GM19468 (cell line): ENCODE data around the gene SEMA3B.
"Not testable (repeated sequence)": the region's sequence is repeated elsewhere in the genome, so short reads cannot be mapped to it uniquely, and the experiment has no call there.

ENCODE experiments used
- ATAC-seq: cut with Tn5 transposase; IDR thresholded peaks from one replicate; pipeline ENCODE4 v1.9.1; 2021; ENCODE audit warnings: mild to moderate bottlenecking, moderate library complexity, moderate number of reproducible peaks; ENCODE audit not compliant: unreplicated experiment; ENCODE audit errors: extremely low read depth

The SEMA3B gene

DNA sequence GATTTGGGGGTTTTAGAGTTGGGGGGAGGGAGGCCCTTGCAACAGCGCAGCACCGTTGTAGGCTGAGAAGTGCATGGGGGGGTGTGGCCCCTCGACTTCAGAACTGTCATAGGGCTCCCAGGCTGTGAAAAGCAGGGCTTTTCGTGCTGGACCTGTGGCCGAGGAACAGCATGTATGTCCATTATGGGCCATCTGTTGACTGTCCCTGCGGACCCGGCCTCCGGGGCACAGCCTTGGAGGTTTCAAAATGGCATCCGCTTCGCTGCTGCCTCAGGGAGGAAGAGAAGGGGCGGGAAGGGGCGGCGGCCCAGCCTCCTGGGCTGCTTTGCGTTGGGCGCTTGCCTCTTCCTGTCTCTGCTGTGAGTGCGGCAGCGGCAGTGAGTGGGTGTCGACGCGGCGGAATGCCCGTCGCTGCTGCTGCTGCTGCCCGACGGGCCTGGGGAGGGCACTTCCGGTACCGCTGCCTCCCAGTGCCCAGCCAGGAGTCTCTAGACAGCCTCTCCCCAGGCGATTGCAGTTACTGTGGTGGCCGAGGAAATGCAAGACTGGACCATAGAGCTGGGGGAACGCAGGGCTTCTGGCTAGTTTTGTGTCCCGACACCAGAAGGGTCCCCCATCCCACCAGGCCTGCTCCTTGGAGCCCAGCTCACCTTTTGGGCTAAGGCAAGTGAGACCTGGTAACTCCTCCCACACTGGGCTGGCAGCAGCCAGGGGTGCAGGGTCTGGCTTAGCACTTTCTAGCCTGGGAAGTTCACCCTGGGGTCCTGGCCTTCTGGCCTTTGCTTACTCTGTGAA is 31.0 kb upstream of the SEMA3B start:
- peak; percentile 22 for ATAC-seq

- no peak for ATAC-seq
Observed at GRCh38 chr3:50238549-50239026, 30.4 kb upstream of the SEMA3B start.

- ATAC-seq, result no peak
Observed at GRCh38 chr3:50239649-50240048, 29.3 kb upstream of the SEMA3B start.

GRCh38 chr3:50241163-50241562 is 27.8 kb upstream of the SEMA3B start:
- no peak for ATAC-seq

DNA sequence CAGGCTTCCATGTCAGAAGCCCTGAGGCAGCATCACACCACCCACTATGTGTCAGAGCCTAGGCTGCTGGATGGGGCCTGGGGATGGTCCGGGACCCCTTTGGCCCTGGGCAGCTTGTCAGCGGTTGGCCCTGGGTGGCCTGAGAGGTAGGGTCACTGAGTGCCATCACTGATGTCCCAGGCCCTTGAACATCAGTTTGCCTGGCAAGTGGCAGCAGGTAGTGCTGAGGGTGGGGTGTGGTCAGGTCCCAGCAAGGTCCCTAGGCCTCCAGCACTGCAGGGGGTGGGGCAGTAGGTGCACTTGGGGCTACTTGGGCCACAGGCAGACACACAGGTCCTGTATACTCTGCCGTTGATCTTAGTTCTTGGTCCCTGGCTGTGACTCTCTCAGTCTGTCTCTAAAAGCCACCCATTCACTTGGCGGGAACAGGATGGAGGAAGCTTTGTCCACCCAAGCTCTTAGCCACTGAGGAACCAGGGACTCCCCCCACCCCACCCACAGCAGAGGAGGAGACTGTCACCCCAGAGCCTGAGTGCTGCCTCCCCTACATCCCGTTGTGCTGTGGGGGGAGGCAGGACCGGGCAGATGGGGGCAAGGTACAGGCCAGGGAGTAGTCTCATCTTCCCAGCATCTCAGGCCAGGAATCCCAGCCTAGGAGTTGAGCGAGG is 27.1 kb upstream of the SEMA3B start:
- ATAC-seq, result no peak

- no peak for ATAC-seq
Observed at GRCh38 chr3:50242381-50242770, 26.6 kb upstream of the SEMA3B start.

- no peak for ATAC-seq
Observed at GRCh38 chr3:50242851-50243542, 25.9 kb upstream of the SEMA3B start.

GRCh38 chr3:50243543-50243895 is 25.4 kb upstream of the SEMA3B start:
- ATAC-seq, result no peak

DNA sequence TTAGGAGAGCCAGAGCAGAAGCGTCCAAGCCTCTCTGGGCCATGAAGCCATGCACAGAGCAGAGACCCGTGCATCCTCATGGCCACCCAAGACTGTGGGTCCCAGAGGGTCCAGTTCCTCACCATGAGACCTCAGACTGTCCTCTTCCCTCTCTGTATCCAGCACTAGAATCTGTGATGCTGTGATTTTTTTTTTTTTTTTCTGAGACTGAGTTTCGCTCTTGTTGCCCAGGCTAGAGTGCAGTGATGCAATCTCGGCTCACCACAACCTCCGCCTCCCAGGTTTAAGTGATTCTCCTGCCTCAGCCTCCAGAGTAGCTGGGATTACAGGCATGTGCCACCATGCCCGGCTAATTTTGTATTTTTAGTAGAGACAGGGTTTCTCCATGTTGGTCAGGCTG is 24.1 kb upstream of the SEMA3B start:
- not testable (repeated sequence) for ATAC-seq

- no peak for ATAC-seq
Observed at GRCh38 chr3:50245251-50245745, 23.6 kb upstream of the SEMA3B start.

DNA sequence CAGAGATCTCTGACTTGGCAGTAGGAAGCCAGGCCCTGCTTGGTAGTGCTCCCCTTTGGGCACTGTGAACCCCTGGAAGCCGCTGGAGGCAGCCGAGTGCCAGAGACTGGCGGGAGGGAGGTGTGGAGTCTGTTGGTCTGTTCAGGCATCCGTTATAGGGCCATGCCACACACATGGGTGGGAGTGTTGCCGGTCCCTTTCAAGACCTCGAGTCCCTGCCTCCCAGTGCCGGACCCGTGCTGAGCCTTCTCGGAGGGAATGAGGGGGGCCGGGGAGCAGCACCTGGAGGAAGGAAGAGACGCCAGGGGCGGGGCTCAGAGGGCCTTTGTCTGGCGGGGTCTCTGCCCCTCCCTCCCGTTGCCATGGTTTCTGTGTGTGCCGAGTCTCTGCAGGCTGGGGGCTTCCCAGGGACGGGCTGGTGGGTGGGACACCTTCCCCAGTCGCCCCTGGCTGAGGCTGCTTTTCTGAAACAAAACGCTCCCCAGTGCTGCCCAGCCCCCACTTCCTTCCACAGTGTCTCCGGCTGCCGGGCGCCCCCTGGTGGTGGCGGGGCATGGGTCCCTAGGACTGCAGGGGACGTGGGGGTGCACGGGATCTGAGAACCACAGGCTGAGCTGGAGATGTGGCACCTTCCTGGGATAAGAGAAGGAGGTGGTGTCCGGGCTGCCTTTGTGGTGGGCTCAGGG is 23.0 kb upstream of the SEMA3B start:
- ATAC-seq, result peak; percentile 10

- peak; percentile 18 for ATAC-seq
Observed at GRCh38 chr3:50246517-50246954, 22.4 kb upstream of the SEMA3B start.

DNA sequence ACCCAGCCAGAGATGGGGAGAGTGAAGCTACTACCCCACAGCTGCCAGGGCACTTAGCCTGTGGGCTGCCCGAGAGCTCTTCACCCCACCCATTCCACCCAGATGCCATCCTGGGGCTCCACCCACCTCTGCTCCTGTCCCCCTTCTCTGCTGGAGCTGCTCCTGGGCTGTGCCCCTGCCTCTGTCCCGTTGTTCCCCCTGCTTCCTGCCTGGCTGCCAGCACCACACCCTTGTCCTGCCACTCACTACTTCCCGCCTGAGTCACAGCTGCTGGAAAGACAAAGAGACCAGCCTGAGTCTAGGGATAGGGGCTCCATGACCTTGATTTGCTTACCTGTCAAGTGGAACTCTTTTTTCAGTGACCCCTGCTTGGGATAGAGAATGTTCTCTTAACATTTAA is 20.6 kb upstream of the SEMA3B start:
- ATAC-seq, result no peak

DNA sequence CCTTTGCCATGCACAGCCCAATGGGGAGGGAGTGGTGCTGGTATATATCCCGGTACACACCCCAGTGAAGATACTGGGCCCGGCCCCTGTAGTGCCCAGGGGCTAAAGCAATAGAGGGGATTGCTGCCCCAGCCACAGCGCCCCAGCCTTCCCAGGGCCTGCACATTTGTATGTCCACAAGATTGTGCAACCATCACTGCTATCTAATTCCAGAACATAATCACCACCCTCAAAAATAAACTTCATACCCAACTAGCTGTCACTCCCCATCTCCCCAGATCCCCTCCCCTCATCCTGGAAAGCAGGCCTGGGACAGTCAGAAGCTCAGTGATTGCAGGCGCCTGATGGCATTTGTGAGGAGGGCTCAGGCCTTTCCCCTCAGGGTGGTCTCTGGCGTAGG is 19.5 kb upstream of the SEMA3B start:
- no peak for ATAC-seq

DNA sequence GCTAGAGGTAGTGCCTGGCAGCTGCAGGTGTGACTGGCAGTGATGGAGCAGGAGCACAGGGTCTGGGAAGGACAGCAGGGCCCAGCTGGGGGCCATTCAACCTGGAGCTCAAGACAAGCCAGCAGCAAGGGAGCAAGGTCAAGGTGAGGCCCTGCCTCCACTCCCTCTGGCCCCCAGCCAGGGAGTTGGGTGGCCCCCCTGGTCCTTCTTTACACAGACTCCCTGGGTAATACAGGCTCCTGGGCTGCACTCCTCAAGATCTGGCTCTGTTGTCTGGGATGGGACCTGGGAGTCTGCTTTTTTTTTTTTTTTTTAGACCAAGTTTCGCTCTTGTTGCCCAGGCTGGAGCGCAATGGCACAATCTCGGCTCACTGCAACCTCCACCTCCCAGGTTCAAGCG is 18.4 kb upstream of the SEMA3B start:
- ATAC-seq, result no peak

DNA sequence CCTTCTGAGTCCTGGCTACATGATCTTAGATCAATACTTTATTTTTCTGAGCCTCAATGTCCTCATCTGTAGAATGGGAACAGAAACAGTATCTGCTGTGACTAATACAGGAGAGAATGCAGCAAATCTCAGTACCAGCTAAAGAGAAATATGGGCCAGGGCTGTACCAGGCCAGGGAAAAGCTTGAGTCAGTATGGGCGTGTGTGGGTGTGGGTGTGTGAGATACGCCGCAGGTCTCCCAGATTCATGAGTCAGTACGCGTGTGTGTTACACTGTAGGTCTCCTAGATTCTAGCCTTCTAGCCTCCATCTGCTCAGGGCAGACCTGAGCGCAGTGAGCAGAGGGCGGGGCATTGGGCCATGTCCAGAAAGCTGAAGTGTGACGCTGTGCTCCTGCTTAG is 17.7 kb upstream of the SEMA3B start:
- ATAC-seq, result no peak

DNA sequence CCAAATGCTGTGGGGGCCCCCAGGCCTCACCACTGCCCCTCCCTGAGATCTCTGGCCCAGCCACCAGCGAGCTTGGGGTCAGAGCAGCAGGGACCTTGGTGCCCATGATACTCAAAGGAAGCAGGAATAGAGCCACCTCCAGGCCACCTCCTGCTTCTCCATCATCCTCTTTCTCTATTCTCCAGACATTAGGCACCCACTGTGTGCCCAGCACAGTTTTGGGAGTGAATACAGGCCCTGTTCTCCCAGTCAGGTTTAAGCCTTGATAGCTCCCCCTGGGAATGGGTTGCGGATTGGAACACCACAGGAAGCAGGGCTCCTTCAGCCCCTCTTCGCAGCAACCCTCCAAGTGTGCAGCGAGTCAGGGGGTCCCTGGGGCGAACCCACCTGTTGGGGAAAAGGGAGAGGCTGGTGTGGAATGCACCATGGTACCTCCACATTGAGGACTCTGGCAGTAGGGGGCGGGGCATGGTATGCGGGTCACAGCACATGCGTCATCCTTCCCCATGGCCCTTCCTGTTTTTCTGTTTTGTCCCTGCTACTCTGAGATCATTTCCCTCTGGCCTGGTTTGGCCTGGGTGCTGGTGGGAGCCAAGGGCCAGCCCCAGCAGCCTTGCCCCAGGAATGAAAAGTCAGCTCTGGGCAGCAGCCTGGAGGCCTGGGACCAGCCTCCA is 14.2 kb upstream of the SEMA3B start:
- ATAC-seq, result no peak

GRCh38 chr3:50255251-50255615 is 13.7 kb upstream of the SEMA3B start:
- ATAC-seq, result no peak

GRCh38 chr3:50256978-50257890 is 11.7 kb upstream of the SEMA3B start:
- ATAC-seq, result no peak
